WTC11 (cell line): ENCODE measurements around the gene SULF2. TPM values are rescaled to one million over a fixed set of nuclear protein-coding genes. Genes with fewer than 3 reads are reported as not detected.

Experiments
- ATAC-seq: fragments of 200-7000 bp; cut with Tn5 transposase; 2 replicates; pipeline ENCODE4 v1.10.0; 2021; ENCODE audit warnings: mild to moderate bottlenecking, moderate library complexity
- CTCF ChIA-PET: fragments of 300-600 bp; sonication (Branson Sonifier 250); formaldehyde crosslinking; loops from one replicate; lab custom pipeline; 2021; ENCODE audit warnings: antibody characterized with exemption; lab: Charles Lee
- POLR2A ChIA-PET: fragments of 350-600 bp; sonication (Branson Sonifier 250); formaldehyde crosslinking; loops from one replicate; lab custom pipeline; 2021; ENCODE audit warnings: antibody characterized with exemption; lab: Charles Lee
- DNase-seq: peaks from one replicate; pipeline ENCODE4 v3.0.0; 2021; ENCODE audit warnings: low spot score
- H3K27ac Mint-ChIP-seq: 2 replicates; pipeline ENCODE4 v1.8.0; 2021; ENCODE audit warnings: mixed read lengths
- H3K27me3 Mint-ChIP-seq: 2 replicates; pipeline ENCODE4 v1.8.0; 2021; ENCODE audit warnings: low read depth, mild to moderate bottlenecking, moderate library complexity, mixed read lengths
- H3K36me3 Mint-ChIP-seq: 2 replicates; pipeline ENCODE4 v1.8.0; 2021; ENCODE audit warnings: mixed read lengths
- H3K4me1 Mint-ChIP-seq: 2 replicates; pipeline ENCODE4 v1.8.0; 2022; ENCODE audit warnings: mixed read lengths
- H3K4me3 Mint-ChIP-seq: 2 replicates; pipeline ENCODE4 v1.8.0; 2021; ENCODE audit warnings: mild to moderate bottlenecking, moderate library complexity, mixed read lengths
- H3K9me3 Mint-ChIP-seq: 2 replicates; pipeline ENCODE4 v1.8.0; 2021; ENCODE audit warnings: mixed read lengths
- CREB1 ChIP-seq: sonication (generic); formaldehyde crosslinking; IDR thresholded peaks from 2 replicates; pipeline ENCODE4 v1.8.0; 2023; ENCODE audit warnings: mild to moderate bottlenecking, missing genetic modification reagents
- ELF4 ChIP-seq: sonication (generic); formaldehyde crosslinking; IDR thresholded peaks from 2 replicates; pipeline ENCODE4 v1.8.1; 2022; ENCODE audit warnings: low read depth, mild to moderate bottlenecking, moderate library complexity, missing genetic modification reagents
- ETV6 ChIP-seq: sonication (generic); formaldehyde crosslinking; IDR thresholded peaks from 2 replicates; pipeline ENCODE4 v1.8.1; 2022; ENCODE audit warnings: mild to moderate bottlenecking, missing genetic modification reagents
- FOXP1 ChIP-seq: sonication (generic); formaldehyde crosslinking; IDR thresholded peaks from 2 replicates; pipeline ENCODE4 v1.8.0; 2022; ENCODE audit warnings: missing genetic modification reagents, mild to moderate bottlenecking, moderate library complexity, borderline replicate concordance
- GRHL2 ChIP-seq: fragments of 250-450 bp; sonication (Bioruptor Pico); IDR thresholded peaks from 2 replicates; pipeline ENCODE4 v1.8.0; 2022; ENCODE audit warnings: mild to moderate bottlenecking, moderate library complexity; ENCODE audit not compliant: insufficient replicate concordance, severe bottlenecking
- KAT7 ChIP-seq: sonication (generic); formaldehyde crosslinking; IDR thresholded peaks from 2 replicates; pipeline ENCODE4 v1.8.1; 2023; ENCODE audit warnings: missing genetic modification reagents, mild to moderate bottlenecking, borderline replicate concordance
- NR2C2 ChIP-seq: sonication (generic); formaldehyde crosslinking; IDR thresholded peaks from 2 replicates; pipeline ENCODE4 v1.8.0; 2022; ENCODE audit warnings: mild to moderate bottlenecking, missing genetic modification reagents
- NR3C1 ChIP-seq: sonication (generic); formaldehyde crosslinking; conservative IDR thresholded peaks from 2 replicates; pipeline ENCODE4 v1.8.1; 2023; ENCODE audit warnings: low read depth, mild to moderate bottlenecking, missing genetic modification reagents
- OVOL2 ChIP-seq: fragments of 250-450 bp; sonication (Bioruptor Pico); IDR thresholded peaks from 2 replicates; pipeline ENCODE4 v1.9.0; 2021; ENCODE audit warnings: mild to moderate bottlenecking, borderline replicate concordance
- TCF7 ChIP-seq: sonication (generic); formaldehyde crosslinking; IDR thresholded peaks from 2 replicates; pipeline ENCODE4 v1.8.0; 2022; ENCODE audit warnings: mild to moderate bottlenecking, low read depth, missing genetic modification reagents, moderate library complexity
- ZBTB21 ChIP-seq: sonication (generic); formaldehyde crosslinking; IDR thresholded peaks from 2 replicates; pipeline ENCODE4 v1.8.1; 2023; ENCODE audit warnings: mild to moderate bottlenecking, missing genetic modification reagents, borderline replicate concordance
- ZNF138 ChIP-seq: sonication (generic); formaldehyde crosslinking; conservative IDR thresholded peaks from 2 replicates; pipeline ENCODE4 v1.8.1; 2022; ENCODE audit warnings: mild to moderate bottlenecking, moderate library complexity, missing genetic modification reagents
- ZNF219 ChIP-seq: sonication (generic); formaldehyde crosslinking; IDR thresholded peaks from 2 replicates; pipeline ENCODE4 v1.8.0; 2023; ENCODE audit warnings: missing genetic modification reagents, mild to moderate bottlenecking, borderline replicate concordance
- ZNF396 ChIP-seq: fragments of 250-450 bp; sonication (Bioruptor Pico); IDR thresholded peaks from 2 replicates; pipeline ENCODE4 v1.8.0; 2021; ENCODE audit warnings: mild to moderate bottlenecking, moderate library complexity, borderline replicate concordance
- ZNF423 ChIP-seq: fragments of 250-450 bp; sonication (Bioruptor Pico); IDR thresholded peaks from 2 replicates; pipeline ENCODE4 v2.1.2; 2022; ENCODE audit warnings: mild to moderate bottlenecking, moderate library complexity
- total RNA-seq: library from RNA; stranded (reverse); gene quantifications from 3 replicates; pipeline ENCODE4 v1.2.3, GENCODE V29; 2021
- TF ChIP-seq, protein P1 (sequence below): sonication (generic); formaldehyde crosslinking; IDR thresholded peaks from 2 replicates; pipeline ENCODE4 v1.8.1; 2022; ENCODE audit warnings: low read depth, mild to moderate bottlenecking, moderate library complexity, missing genetic modification reagents, borderline replicate concordance
- TF ChIP-seq, protein P2 (sequence below): sonication (generic); formaldehyde crosslinking; IDR thresholded peaks from 2 replicates; pipeline ENCODE4 v1.8.0; 2023; ENCODE audit warnings: missing genetic modification reagents
- TF ChIP-seq, protein P3 (sequence below): sonication (generic); formaldehyde crosslinking; IDR thresholded peaks from 2 replicates; pipeline ENCODE4 v1.8.1; 2023; ENCODE audit warnings: mild to moderate bottlenecking, missing genetic modification reagents, moderate library complexity
- TF ChIP-seq, protein P4 (sequence below): sonication (generic); formaldehyde crosslinking; IDR thresholded peaks from 2 replicates; pipeline ENCODE4 v1.8.0; 2023; ENCODE audit warnings: mild to moderate bottlenecking, missing genetic modification reagents
- TF ChIP-seq, protein P5 (sequence below): sonication (generic); formaldehyde crosslinking; IDR thresholded peaks from 2 replicates; pipeline ENCODE4 v1.8.1; 2023; ENCODE audit warnings: mild to moderate bottlenecking, missing genetic modification reagents
- TF ChIP-seq, protein P6 (sequence below): fragments of 200-600 bp; IDR thresholded peaks from 2 replicates; pipeline ENCODE4 v1.8.0; 2022; ENCODE audit warnings: antibody characterized with exemption

SULF2 gene
- total RNA-seq, 1 experiment from 2014 or later, result 36.0 TPM

DNA sequence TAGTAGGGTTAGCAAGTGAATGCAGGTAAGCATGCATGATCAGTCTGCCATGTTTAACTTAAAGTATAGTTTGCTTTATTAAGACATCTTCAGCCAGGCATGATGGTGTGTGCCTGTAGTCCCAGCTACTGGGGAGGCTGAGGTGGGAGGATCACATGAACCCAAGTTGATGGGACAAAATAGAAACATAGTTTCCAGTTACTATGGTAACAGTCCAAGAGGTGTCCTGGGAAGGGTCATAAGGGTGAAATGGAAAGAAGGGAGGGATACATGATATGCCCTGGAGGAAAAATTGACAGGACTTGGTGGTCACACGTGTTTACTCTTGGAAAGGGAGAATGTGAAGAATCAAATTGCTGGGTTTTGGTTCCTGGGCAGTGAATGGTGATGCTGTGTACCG, 139.6 kb downstream of the SULF2 start:
- ATAC-seq, result no peak
- POLR2A ChIA-PET, result no interaction called here
- TF ChIP-seq, protein P1, sequence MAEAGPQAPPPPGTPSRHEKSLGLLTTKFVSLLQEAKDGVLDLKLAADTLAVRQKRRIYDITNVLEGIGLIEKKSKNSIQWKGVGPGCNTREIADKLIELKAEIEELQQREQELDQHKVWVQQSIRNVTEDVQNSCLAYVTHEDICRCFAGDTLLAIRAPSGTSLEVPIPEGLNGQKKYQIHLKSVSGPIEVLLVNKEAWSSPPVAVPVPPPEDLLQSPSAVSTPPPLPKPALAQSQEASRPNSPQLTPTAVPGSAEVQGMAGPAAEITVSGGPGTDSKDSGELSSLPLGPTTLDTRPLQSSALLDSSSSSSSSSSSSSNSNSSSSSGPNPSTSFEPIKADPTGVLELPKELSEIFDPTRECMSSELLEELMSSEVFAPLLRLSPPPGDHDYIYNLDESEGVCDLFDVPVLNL, result no peak
- TF ChIP-seq, protein P2, sequence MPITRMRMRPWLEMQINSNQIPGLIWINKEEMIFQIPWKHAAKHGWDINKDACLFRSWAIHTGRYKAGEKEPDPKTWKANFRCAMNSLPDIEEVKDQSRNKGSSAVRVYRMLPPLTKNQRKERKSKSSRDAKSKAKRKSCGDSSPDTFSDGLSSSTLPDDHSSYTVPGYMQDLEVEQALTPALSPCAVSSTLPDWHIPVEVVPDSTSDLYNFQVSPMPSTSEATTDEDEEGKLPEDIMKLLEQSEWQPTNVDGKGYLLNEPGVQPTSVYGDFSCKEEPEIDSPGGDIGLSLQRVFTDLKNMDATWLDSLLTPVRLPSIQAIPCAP, result no peak
- TF ChIP-seq TCF7 (CRISPR knock-in tag) (no peak), NR2C2 (CRISPR knock-in tag) (no peak), ZNF138 (CRISPR knock-in tag) (no peak), FOXP1 (no peak), KAT7 (CRISPR knock-in tag) (no peak), ETV6 (CRISPR knock-in tag) (no peak)
- TF ChIP-seq, protein P3, sequence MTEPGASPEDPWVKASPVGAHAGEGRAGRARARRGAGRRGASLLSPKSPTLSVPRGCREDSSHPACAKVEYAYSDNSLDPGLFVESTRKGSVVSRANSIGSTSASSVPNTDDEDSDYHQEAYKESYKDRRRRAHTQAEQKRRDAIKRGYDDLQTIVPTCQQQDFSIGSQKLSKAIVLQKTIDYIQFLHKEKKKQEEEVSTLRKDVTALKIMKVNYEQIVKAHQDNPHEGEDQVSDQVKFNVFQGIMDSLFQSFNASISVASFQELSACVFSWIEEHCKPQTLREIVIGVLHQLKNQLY, result no peak
- no peak for DNase-seq
- Mint-ChIP-seq H3K27ac (no peak overlapping the region), H3K4me1 (peaks cover 40% of the 10 kb centered on the region), H3K36me3 (peaks cover 43% of the 10 kb centered on the region), H3K27me3 (no peaks in the 10 kb centered on the region), H3K4me3 (no peak overlapping the region), H3K9me3 (no peaks in the 10 kb centered on the region)
- CTCF ChIA-PET, result no interaction called here

DNA sequence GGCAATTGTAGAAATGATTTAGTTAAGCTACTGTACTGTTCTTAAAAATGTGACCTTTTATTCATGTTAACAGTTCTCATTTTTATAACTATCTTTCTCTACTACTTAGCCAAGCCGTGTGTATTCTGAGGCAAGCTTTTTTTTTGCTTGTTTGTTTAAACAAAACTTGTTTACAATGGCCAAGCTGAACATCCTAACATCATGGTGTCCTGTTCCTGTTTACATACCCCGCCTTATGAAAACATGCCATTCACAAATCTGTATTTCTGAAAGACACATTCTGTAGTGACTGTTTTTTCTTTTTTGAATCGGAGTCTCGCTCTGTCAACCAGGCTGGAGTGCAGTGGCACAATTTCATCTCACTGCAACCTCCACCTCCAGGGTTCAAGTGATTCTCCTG, 142.7 kb downstream of the SULF2 start:
- peaks cover 15% of the 10 kb centered on the region for H3K4me1 Mint-ChIP-seq
- H3K4me3 Mint-ChIP-seq, result no peak overlapping the region
- H3K9me3 Mint-ChIP-seq, result no peaks in the 10 kb centered on the region; the same call in 1 of the 2 replicates
- TF ChIP-seq ELF4 (CRISPR knock-in tag) (no peak), GRHL2 (no peak), ZNF396 (CRISPR knock-in tag) (no peak), ZNF423 (no peak)
- TF ChIP-seq, protein P4, sequence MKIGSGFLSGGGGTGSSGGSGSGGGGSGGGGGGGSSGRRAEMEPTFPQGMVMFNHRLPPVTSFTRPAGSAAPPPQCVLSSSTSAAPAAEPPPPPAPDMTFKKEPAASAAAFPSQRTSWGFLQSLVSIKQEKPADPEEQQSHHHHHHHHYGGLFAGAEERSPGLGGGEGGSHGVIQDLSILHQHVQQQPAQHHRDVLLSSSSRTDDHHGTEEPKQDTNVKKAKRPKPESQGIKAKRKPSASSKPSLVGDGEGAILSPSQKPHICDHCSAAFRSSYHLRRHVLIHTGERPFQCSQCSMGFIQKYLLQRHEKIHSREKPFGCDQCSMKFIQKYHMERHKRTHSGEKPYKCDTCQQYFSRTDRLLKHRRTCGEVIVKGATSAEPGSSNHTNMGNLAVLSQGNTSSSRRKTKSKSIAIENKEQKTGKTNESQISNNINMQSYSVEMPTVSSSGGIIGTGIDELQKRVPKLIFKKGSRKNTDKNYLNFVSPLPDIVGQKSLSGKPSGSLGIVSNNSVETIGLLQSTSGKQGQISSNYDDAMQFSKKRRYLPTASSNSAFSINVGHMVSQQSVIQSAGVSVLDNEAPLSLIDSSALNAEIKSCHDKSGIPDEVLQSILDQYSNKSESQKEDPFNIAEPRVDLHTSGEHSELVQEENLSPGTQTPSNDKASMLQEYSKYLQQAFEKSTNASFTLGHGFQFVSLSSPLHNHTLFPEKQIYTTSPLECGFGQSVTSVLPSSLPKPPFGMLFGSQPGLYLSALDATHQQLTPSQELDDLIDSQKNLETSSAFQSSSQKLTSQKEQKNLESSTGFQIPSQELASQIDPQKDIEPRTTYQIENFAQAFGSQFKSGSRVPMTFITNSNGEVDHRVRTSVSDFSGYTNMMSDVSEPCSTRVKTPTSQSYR (CRISPR knock-in tag), result no peak
- ChIA-PET POLR2A (no interaction called here), CTCF (no interaction called here)
- no peak for DNase-seq
- H3K27ac Mint-ChIP-seq, result no peak overlapping the region
- ATAC-seq, result no peak
- H3K27me3 Mint-ChIP-seq, result no peaks in the 10 kb centered on the region
- H3K36me3 Mint-ChIP-seq, result peaks cover 65% of the 10 kb centered on the region

DNA sequence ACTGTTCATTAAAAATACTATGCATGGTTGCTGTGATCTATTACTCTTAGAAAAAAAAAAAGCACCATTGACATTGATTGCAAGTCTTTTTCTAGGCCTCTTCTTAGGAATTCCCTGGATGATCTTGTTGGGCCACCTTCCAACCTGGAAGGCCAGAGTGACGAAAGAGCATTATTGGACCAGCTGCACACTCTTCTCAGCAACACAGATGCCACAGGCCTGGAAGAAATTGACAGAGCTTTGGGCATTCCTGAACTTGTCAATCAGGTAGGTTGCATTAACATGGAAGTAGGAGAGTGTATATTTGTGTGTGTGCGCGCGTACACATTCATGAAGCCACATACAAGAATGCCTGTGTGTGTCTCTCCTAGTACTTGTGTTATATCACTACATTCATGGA, 143.2 kb downstream of the SULF2 start:
- no peak for ATAC-seq
- DNase-seq, result no peak
- TF ChIP-seq CREB1 (CRISPR knock-in tag) (no peak), NR3C1 (CRISPR knock-in tag) (no peak), ZNF219 (CRISPR knock-in tag) (no peak), ZBTB21 (CRISPR knock-in tag) (no peak), GRHL2 (no peak), ZNF423 (no peak), FOXP1 (no peak), OVOL2 (no peak)
- TF ChIP-seq, protein P5, sequence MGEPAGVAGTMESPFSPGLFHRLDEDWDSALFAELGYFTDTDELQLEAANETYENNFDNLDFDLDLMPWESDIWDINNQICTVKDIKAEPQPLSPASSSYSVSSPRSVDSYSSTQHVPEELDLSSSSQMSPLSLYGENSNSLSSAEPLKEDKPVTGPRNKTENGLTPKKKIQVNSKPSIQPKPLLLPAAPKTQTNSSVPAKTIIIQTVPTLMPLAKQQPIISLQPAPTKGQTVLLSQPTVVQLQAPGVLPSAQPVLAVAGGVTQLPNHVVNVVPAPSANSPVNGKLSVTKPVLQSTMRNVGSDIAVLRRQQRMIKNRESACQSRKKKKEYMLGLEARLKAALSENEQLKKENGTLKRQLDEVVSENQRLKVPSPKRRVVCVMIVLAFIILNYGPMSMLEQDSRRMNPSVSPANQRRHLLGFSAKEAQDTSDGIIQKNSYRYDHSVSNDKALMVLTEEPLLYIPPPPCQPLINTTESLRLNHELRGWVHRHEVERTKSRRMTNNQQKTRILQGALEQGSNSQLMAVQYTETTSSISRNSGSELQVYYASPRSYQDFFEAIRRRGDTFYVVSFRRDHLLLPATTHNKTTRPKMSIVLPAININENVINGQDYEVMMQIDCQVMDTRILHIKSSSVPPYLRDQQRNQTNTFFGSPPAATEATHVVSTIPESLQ (CRISPR knock-in tag), result no peak
- TF ChIP-seq, protein P6, sequence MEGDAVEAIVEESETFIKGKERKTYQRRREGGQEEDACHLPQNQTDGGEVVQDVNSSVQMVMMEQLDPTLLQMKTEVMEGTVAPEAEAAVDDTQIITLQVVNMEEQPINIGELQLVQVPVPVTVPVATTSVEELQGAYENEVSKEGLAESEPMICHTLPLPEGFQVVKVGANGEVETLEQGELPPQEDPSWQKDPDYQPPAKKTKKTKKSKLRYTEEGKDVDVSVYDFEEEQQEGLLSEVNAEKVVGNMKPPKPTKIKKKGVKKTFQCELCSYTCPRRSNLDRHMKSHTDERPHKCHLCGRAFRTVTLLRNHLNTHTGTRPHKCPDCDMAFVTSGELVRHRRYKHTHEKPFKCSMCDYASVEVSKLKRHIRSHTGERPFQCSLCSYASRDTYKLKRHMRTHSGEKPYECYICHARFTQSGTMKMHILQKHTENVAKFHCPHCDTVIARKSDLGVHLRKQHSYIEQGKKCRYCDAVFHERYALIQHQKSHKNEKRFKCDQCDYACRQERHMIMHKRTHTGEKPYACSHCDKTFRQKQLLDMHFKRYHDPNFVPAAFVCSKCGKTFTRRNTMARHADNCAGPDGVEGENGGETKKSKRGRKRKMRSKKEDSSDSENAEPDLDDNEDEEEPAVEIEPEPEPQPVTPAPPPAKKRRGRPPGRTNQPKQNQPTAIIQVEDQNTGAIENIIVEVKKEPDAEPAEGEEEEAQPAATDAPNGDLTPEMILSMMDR, result no peak
- ChIA-PET POLR2A (no interaction called here), CTCF (no interaction called here)
- Mint-ChIP-seq H3K27ac (no peak overlapping the region; the same call in 1 of the 2 replicates), H3K4me1 (peaks cover 10% of the 10 kb centered on the region), H3K4me3 (no peak overlapping the region), H3K36me3 (peaks cover 68% of the 10 kb centered on the region), H3K27me3 (no peaks in the 10 kb centered on the region), H3K9me3 (no peaks in the 10 kb centered on the region; the same call in 1 of the 2 replicates)
